Body of pancreas (tissue), 4 donors: ENCODE results near the gene ABCB6. TPM values are rescaled to one million over a fixed set of nuclear protein-coding genes. Genes with fewer than 3 reads are reported as not detected.

Source experiments
- ATAC-seq: fragments of 150-250 bp; one replicate; pipeline ENCODE4 v1.9.1; 2016
- DNase-seq, 4 donors: peaks; one replicate each; pipeline ENCODE4 v3.0.0-alpha.2; 2019
- H3K27ac ChIP-seq, 4 donors: fragments of 200-600 bp; sonication (generic); 1 replicate in 3 of 4; 2 replicates in 1 of 4; pipeline versions ENCODE4 v1.5.1 to v1.6.1; 2016 to 2019; ENCODE audit warnings: mild to moderate bottlenecking in 1 of 4, mixed read lengths in 1 of 4, moderate library complexity in 1 of 4
- H3K27me3 ChIP-seq, 2 donors: fragments of 200-600 bp; sonication (generic); one replicate each; pipeline ENCODE4 v1.6.0; 2016; ENCODE audit warnings: mild to moderate bottlenecking in 1 of 2
- H3K36me3 ChIP-seq, 2 donors: fragments of 200-600 bp; sonication (generic); replicated peaks in 1 of 2; 2 replicates each; pipeline ENCODE4 v1.5.1; 2016; ENCODE audit warnings: low read depth in 2 of 2; ENCODE audit not compliant: insufficient read depth in 1 of 2
- H3K4me1 ChIP-seq: fragments of 200-600 bp; sonication (generic); one replicate; pipeline ENCODE4 v1.6.0; 2016
- H3K4me3 ChIP-seq, 2 donors: fragments of 200-600 bp; sonication (generic); 1 replicate in 1 of 2; 2 replicates in 1 of 2; pipeline ENCODE4 v1.5.1; 2016 to 2019
- H3K9me3 ChIP-seq, 3 donors: fragments of 200-600 bp; sonication (generic); 1 replicate in 2 of 3; 2 replicates in 1 of 3; pipeline ENCODE4 v1.5.1; 2016
- CTCF ChIP-seq, 7 experiments: fragments of 450-650 bp in 4 of 7; fragments of 200-600 bp in 3 of 7; sonication (generic) in 3 of 7; IDR thresholded peaks; one replicate each; pipeline ENCODE4 v1.5.1; 2016 to 2019; ENCODE audit warnings: antibody characterized with exemption in 7 of 7
- POLR2A ChIP-seq, 3 donors: fragments of 450-650 bp; IDR thresholded peaks; one replicate each; pipeline ENCODE4 v1.6.1; 2016; ENCODE audit warnings: antibody characterized with exemption in 3 of 3, mild to moderate bottlenecking in 2 of 3
- whole genome bisulfite sequencing, 2 donors: methylation state at CpG; one replicate each; pipeline ENCODE4 v1.1.5; 2017; 5-methylcytosine and 5-hydroxymethylcytosine counted together
- intact Hi-C: fragments of 100-400 bp; cut with DNase I; formaldehyde crosslinking; loops from one replicate; pipeline ENCODE4 v1.15.1; 2023
- total RNA-seq, 2 donors: library from RNA; depleted of rRNA; stranded (reverse); fragments of >200 nt; gene quantifications; one replicate each; pipeline ENCODE4 v1.1.0, GENCODE V29; 2016

Gene ABCB6
- total RNA-seq, 2 donors from 2014 or later, result 10.5 to 11.7 TPM

DNA sequence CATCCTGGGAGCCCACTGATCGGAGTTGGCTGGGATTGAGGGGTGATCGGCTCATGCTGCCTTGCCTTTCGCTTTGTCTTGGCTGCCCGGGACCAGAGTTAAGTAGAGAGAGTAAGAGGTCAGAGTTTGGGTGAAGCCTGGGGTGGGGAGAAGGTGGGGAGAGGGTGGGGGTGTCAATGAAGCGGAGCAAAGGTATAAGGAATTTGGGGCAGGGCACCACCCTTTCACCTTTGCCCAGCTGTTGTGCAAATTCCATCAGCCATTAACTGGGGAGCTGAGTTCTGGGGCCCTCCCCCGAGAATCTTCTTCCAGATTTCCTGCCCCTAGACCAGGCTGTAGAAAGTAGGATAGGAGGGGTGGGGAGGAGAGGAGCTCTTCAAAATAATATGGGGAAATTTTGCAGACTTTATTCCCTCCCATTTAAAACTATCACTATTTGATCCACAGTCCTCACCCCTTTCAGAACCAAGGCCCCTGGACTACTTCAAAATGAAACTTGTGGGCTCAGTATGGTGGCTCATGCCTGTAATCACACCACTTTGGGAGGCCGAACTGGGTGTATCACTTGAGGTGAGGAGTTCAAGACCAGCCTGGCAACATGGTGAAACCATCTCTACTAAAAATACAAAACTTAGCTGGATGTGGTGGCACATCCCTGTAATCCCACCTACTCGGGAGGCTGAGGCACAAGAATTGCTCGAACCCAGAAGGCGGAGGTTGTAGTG is 48.7 kb downstream of the ABCB6 start, which contains the start of gene SLC23A3:
SLC23A3 (minus strand) TSS at position 100 of the 725 bp plus-strand sequence; CDS start at position 55, 45 bp downstream.
- Histone ChIP-seq H3K4me1 (peaks cover 10% of the 10 kb centered on the region), H3K36me3 (peaks cover 0 to 11% of the 10 kb centered on the region in 2 donors), H3K27me3 (no peaks in the 10 kb centered on the region), H3K4me3 (no peak within 1 kb of the TSS), H3K9me3 (no peaks in the 10 kb centered on the region), H3K27ac (no peak within 1 kb of the TSS)
- no peak for TF ChIP-seq CTCF (IDR thresholded peaks at IDR 0.05)
- TF ChIP-seq POLR2A (IDR thresholded peaks at IDR 0.05), result no peak
- WGBS, 2 donors, result 74 to 80% methylated on average over 10 of the region's 10 CpGs
- intact Hi-C loops, result loop anchor here (5.0 to 10.0 kb wide), 3 partner anchors 55 to 205 kb away; partner anchors contain the start of genes ANKZF1 and ATG9A
- DNase-seq (no peak), ATAC-seq (no peak)

GRCh38 chr2:219168932-219169331 is 49.8 kb downstream of the ABCB6 start:
- peaks cover 0 to 11% of the 10 kb centered on the region in 2 donors for H3K36me3 ChIP-seq
- H3K4me1 ChIP-seq, result no peaks in the 10 kb centered on the region
- intact Hi-C loops, result loop anchor here (10.0 kb wide), 1 partner anchor 206 kb away; no protein-coding TSS in a partner anchor
- no peak overlapping the region for H3K27ac ChIP-seq
- DNase-seq (no peak), ATAC-seq (no peak)
- no peak for TF ChIP-seq CTCF (IDR thresholded peaks at IDR 0.05)
- TF ChIP-seq POLR2A (IDR thresholded peaks at IDR 0.05), result no peak
- H3K4me3 ChIP-seq, result no peak overlapping the region
- no peaks in the 10 kb centered on the region for H3K9me3 ChIP-seq
- H3K27me3 ChIP-seq, result no peaks in the 10 kb centered on the region

DNA sequence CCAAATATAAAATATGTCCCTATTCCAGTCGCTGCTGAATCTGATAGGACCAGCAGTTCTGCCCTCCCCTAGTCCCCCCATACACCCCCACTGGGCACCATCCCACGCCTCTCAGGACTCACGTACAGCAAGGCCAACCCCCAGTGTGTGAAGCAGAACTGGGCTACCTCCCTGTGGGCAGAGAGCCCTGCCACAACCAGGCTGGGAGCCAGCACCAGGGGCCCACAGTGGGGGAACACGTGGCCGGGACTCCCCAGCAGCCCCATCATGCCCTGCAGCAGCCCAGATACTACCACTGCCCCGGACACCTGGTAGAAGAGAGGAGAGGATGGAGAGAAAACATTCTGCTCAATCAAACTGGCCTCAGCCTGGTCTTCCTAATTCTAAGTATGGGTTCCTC is 50.2 kb downstream of the ABCB6 start:
- 34 to 63% methylated on average over 2 to 6 of the region's 6 CpGs for WGBS, 2 donors
- Histone ChIP-seq H3K4me3 (no peak overlapping the region), H3K4me1 (no peaks in the 10 kb centered on the region), H3K36me3 (peaks cover 0 to 11% of the 10 kb centered on the region in 2 donors), H3K27ac (no peak overlapping the region), H3K9me3 (no peaks in the 10 kb centered on the region), H3K27me3 (no peaks in the 10 kb centered on the region)
- intact Hi-C loops, result loop anchor here (10.0 kb wide), 1 partner anchor 206 kb away; no protein-coding TSS in a partner anchor
- no peak for TF ChIP-seq CTCF (IDR thresholded peaks at IDR 0.05)
- no peak for TF ChIP-seq POLR2A (IDR thresholded peaks at IDR 0.05)
- ATAC-seq, result no peak
- DNase-seq, result no peak

GRCh38 chr2:219167997-219168396 is 50.8 kb downstream of the ABCB6 start:
- ATAC-seq (no peak), DNase-seq (no peak)
- Histone ChIP-seq H3K27ac (no peak overlapping the region), H3K9me3 (no peaks in the 10 kb centered on the region), H3K4me3 (no peak overlapping the region), H3K36me3 (peaks cover 0 to 7% of the 10 kb centered on the region in 2 donors), H3K27me3 (no peaks in the 10 kb centered on the region), H3K4me1 (no peaks in the 10 kb centered on the region)
- TF ChIP-seq CTCF (IDR thresholded peaks at IDR 0.05) (no peak), POLR2A (IDR thresholded peaks at IDR 0.05) (no peak)
- 65 to 69% methylated on average over 5 of the region's 5 CpGs for WGBS, 2 donors
- intact Hi-C loops, result loop anchor here (10.0 kb wide), 1 partner anchor 207 kb away; no protein-coding TSS in a partner anchor
